GM21528 (cell line): Measurements from ENCODE around the gene INPP1.
"Not testable (repeated sequence)": the region's sequence is repeated elsewhere in the genome, so short reads cannot be mapped to it uniquely, and the experiment has no call there.

ENCODE experiments used
- ATAC-seq: cut with Tn5 transposase; IDR thresholded peaks from one replicate; pipeline ENCODE4 v1.9.1; 2021; ENCODE audit warnings: mild to moderate bottlenecking, moderate library complexity; ENCODE audit not compliant: unreplicated experiment, low FRiP score

Gene INPP1

GRCh38 chr2:190333395-190333794 lies 10.0 kb upstream of the INPP1 start:
- ATAC-seq: no peak

DNA sequence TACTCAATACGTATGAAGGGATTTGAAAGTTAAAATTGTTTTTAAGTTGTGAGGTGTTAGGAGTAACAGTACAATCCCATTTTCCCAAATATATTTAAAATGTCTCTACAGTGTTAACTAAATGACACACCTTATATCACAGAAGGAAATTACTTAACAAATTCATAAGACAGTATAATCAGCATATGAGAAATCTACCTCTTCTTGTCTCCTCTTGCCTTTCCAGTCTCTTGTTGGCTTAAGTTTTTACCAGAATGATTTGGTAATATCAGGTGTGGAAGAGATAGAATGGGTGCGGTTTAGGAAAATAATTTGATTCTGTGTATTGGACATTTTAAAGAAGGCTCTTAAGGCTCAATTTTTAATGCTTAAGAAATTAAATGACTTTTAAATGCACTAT lies 9.5 kb upstream of the INPP1 start:
- ATAC-seq: no peak

DNA sequence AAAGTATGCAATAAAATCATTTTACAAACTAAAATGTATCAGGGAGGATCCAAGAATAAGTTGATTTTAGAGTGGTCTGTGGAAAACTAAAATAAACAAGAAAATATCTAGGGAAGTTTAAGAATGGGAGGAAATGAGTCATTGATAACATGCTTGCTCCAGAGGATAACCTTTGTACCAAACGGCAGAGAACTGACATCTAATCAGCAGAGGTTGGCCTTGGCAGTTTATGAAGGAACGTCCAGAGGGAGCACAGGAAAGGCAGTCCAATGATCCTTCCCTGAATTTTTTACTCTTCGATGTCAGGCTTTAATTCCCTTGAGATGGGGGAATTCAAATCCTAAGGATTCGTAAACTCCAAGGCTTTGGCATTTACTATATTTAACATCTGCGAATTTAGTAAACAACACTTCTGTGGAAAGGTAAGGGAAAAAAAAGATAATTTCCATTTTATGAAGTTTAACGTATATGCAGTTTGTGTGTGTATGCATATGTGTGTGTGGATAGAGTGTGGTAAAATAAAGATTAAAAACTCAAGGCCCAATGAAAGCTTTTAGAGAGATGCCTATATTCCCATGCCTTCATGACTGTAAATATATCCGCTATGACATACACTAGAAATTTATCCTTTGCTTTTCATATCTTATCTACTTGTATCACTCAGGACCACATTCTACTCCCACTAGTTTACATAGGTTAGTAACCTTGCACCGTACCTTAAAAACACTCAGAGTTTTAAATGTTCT lies 8.7 kb upstream of the INPP1 start:
- no peak for ATAC-seq

GRCh38 chr2:190335225-190335559 lies 8.2 kb upstream of the INPP1 start:
- no peak for ATAC-seq

DNA sequence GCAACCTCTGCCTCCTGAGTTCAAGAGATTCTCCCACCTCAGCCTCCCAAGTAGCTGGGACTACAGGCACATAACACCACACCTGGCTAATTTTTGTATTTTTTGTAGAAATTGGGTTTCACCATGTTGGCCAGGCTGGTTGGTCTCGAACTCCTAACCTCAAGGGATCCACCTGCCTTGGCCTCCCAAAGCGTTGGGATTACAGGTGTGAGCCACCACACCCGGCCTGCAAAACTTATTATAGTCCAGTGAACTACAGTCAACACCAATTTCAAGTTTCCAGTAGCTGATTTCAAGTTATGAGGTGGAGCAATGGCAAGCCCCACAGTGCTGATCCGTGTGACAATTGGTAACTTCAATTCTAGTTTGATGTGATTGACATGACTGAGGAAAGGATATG lies 7.8 kb upstream of the INPP1 start:
- not testable (repeated sequence) for ATAC-seq

DNA sequence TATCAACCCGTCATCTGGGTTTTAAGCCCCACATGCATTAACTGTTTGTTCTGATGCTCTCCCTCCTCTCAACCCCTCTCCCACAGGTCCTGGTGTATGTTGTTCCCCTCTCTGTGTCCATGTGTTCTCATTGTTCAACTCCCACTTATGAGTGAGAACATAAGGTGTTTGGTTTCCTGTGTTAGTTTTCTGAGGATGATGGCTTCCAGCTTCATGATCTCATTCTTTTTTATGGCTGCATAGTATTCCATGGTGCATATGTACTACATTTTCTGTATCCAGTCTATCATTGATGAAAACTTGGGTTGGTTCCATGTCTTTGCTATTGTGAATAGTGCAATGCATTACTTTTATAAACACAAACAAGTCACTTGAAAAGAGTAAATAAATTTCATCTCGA lies 7.0 kb upstream of the INPP1 start:
- no peak for ATAC-seq

GRCh38 chr2:190338453-190338852 lies 4.9 kb upstream of the INPP1 start:
- ATAC-seq: no peak

DNA sequence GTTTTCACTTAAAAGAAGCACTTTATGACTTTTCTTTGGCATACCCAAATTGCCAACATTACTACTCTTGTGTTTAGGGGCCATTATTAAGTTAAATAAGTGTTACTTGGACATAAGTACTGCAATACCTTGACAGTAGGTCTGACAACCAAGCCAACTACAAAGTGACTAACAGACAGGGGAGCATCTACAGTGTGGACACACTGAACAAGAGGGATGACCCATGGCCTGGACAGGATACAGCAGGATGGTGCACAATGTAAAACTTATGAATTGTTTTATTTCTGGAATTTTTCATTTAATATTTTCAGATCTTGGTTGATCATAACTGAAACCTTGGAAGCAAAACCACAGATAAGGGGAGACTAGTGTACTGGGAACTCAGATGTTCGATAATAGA lies 4.0 kb upstream of the INPP1 start:
- no peak for ATAC-seq

DNA sequence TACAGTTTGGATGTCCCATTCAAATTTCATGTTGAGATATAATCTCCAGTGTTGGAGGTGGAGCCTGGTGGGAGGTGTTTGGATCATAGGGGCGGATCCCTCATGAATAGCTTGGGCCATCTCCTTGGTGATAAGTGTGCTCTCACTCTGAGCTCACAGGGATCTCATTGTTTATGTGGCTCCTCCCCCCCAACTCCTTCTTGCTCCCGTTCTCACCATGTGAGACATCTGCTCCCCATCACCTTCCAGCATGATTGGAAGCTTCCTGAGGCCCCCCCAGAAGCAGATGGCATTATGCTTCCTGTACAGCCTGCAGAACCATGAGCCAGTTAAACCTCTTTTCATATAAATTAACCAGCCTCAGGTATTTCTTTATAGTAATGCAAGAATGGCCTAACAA lies 3.0 kb upstream of the INPP1 start:
- ATAC-seq: no peak

GRCh38 chr2:190342611-190343010 lies 778 bp upstream of the INPP1 start:
- no peak for ATAC-seq

- ATAC-seq: peak; percentile 27
Observed at GRCh38 chr2:190343089-190343535, 277 bp upstream of the INPP1 start.

DNA sequence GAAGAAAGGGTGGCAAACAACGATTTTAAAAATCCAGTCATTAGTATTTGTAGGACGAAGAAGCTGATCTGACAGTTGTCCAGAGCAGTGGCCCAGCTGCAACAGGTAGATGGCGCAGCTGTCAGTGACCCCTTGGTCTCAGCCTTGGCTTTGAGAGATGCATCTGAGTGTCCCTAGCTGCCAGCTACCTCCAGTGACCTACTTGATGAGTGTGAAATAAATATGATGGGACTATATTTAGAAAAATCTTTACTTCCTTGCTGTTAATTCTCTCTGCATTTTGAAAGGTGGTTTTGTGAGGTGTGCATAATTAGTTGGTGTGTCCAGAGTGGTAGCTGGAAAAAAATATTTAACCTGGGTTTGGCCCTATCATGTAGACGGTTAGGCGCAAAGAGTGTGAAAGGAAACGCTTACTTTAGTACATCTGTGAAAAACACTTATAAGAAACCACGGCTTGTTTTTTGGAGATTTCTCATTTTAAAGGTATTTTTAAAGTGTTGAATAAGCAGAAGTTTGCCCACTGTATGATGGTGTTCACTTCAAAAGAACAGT lies 963 bp downstream of the INPP1 start:
- ATAC-seq: peak; percentile 67

GRCh38 chr2:190350371-190350770 lies 7.0 kb downstream of the INPP1 start:
- ATAC-seq: no peak

DNA sequence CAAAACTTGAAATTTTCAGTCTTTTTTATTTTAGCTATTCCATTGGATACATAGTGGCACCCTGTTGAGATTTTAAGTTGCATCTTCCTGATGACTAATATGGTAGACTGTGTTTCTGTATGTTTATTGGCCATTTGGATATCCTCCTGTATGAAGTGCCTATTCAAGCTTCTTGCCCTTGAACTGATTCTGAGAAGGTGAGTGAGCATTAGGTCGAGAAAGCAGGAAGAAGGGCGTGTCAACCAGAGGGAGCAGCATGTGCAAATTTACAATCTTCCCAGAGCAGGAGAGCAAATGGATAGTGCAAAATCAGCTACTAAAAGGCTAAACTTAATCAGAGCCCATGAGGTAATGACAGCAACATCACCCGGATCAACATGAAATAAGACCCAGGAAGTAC lies 8.6 kb downstream of the INPP1 start:
- ATAC-seq: no peak

DNA sequence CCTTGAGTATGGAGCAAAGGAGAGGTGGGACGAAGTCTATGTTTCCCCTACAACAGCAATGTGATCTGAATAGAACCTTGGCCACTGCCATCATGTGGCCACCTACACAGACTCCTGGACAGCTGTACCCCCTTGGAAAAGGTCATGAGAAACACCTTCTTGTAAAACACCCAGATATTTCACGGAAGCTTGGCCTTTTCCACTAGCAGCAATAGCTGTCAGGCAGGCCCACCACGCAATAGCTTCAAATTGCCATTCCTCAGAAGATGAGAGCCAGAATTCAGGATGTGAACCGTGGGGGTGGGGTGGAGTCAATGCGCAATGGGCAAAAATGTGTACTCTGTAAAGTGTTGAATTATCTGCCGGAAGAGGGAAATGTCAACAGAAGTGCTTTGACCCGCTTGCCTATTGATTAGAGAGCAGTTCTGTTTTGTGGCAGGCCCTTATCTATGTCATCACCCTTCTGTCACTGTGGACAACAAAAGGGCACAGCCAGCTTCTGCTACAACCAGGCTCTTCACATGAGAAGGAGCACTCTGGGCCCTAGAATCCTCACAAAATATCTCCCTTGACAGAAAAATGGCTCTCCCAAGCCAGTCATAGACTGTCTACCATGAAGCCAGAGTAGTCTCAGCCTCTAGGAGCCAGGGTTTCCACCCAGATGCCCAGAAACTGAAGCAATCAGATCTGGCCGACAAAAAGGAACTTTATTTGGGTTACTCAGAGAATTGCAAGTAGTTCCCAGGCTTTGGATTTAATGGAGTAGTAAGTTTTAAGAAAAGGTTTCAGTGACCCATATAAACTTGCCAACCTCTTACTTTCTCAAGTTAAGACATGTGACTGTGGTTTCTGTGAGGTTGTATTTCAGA lies 9.5 kb downstream of the INPP1 start:
- ATAC-seq: no peak

- no peak for ATAC-seq
Observed at GRCh38 chr2:190353537-190353899, 10.1 kb downstream of the INPP1 start.

DNA sequence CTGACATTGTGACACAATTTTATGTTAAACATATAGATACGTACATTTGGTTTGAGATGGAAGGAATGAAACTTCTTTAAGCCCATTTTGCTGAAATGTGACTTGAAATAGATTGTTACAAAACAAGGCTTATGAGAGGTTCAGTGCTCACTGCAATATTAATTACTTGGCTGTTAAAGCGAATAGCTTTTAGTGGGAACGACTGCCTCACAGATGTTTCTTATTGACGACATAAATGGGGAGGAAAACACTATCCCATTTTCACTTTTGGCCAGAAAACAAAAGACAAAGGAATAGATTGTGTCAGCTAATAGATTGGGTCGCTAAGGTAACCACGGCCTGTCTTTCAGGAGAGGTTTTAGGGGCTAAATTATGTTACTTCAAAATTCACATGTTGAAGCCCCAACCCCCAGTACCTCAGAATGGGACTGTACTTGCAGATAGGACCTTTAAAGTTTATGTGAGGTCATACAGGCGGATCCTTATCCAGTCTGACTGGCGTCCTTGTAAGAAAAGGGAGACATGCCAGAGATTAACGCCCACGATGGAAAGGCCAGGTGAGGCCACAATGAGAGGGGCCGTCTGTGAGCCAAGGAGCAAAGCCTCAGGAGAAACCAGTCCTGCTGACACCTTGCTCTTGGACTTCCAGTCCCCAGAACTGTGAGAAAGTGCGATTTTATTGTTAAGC lies 10.8 kb downstream of the INPP1 start:
- no peak for ATAC-seq

DNA sequence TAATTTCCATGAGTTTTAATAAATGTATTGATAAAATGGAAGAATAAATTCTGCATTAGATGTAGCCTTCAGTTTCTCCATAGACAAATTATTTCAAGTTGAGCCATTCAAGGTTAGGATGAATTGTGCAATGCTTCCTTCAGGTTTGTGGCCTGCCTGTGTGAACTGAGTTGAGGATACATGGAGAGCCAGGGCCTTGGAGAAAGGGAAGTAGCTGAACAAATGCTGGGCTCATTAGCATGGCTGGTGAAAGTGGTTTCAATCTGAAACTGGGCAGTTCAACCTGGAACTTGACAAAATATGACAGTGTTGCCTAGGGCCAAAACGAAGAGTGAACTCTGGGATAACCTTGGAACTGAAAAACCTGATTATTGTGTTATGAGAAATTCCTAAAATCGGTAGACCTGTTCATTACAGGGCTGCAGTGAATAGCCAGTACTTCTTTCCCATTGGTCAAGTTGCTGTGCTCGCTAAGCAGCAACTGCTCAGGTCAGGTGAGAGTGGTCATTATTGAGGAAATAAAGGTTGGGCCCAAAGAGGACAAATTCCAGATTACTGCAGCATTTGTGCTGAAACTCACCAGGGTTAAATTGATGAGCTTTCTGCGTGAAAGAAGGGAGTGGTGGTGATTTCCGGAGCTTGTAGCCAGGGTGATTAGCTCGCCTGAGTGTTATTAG lies 12.7 kb downstream of the INPP1 start:
- no peak for ATAC-seq

DNA sequence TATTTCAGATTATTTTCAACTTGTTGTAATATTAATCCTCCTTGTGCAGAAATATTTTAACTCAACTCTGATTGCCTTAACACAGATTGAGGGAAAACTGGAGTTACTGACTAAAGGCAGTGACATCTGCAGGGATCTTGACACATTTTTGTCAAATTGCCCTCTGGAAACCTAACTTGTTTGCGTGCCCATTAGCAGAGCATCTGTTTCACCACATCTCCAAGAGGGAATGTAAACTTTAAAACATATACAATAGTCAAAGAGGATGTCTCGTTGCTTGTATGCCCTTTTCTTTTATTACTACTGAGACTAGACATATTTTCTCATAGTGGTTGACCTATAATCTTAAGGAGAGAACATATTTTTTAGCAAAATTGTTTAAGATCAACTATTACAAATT lies 14.2 kb downstream of the INPP1 start:
- no peak for ATAC-seq

DNA sequence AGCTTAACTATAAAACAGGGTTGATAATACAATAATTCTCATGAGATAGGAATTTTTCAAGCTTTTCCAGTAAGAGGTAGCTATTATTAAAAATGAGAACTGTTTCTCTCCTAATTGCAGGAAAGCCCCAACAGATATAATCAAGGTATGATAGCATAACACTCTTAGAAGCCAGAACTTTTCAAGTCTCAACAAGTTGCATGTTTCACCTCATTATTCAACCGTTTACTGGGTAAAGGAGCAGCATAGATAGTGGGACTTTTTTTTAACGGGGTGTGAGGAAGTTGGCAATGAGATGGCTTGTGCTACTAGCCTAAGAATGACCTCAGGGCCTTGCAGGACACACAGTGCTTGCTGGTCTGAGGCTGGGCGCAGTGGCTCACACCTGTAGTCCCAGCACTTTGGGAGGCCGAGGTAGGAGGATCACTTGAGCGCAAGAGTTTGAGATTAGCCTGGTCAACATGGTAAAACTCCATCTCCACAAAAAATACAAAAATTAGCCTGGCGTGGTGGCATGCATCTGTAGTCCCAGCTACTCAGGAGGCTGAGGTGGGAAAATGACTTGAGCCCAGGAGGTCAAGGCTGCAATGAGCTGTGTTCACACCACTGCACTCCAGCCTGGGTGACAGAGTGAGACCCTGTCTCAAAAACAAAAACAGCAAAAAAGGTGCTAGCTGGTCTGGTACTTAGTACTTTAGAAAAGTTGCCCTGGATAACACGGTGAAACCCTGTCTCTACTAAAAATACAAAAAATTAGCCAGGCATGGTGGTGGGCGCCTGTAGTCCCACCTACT lies 15.5 kb downstream of the INPP1 start:
- not testable (repeated sequence) for ATAC-seq
